SKM-1 treated with dmso at 0.1 percent for 144 hours (cell line): ENCODE measurements around the gene AFAP1L2.
"Not testable (repeated sequence)": the region's sequence is repeated elsewhere in the genome, so short reads cannot be mapped to it uniquely, and the experiment has no call there.

Experiments used
- DNase-seq: peaks from one replicate; lab custom pipeline; 2025; ENCODE audit not compliant: unreplicated experiment; lab: John Stamatoyannopoulos, UW

AFAP1L2 gene

GRCh38 chr10:114340816-114341215 lies 63.5 kb downstream of the AFAP1L2 start:
- DNase-seq, result no peak

GRCh38 chr10:114337510-114338462 lies 66.5 kb downstream of the AFAP1L2 start:
- DNase-seq, result no peak

- no peak for DNase-seq
Measured at GRCh38 chr10:114336823-114337509, 67.3 kb downstream of the AFAP1L2 start.

- DNase-seq, result no peak
Measured at GRCh38 chr10:114335614-114336013, 68.7 kb downstream of the AFAP1L2 start.

GRCh38 chr10:114334301-114334700 lies 70.0 kb downstream of the AFAP1L2 start:
- DNase-seq, result no peak

GRCh38 chr10:114333441-114333840 lies 70.9 kb downstream of the AFAP1L2 start:
- not testable (repeated sequence) for DNase-seq

- DNase-seq, result no peak
Measured at GRCh38 chr10:114332301-114333192, 71.8 kb downstream of the AFAP1L2 start.

- no peak for DNase-seq
Measured at GRCh38 chr10:114329634-114330365, 74.5 kb downstream of the AFAP1L2 start.

- no peak for DNase-seq
Measured at GRCh38 chr10:114328874-114329273, 75.4 kb downstream of the AFAP1L2 start.

- no peak for DNase-seq
Measured at GRCh38 chr10:114328441-114328812, 75.9 kb downstream of the AFAP1L2 start.

- no peak for DNase-seq
Measured at GRCh38 chr10:114327537-114328440, 76.5 kb downstream of the AFAP1L2 start.

GRCh38 chr10:114326795-114327194 lies 77.5 kb downstream of the AFAP1L2 start:
- no peak for DNase-seq

- DNase-seq, result no peak
Measured at GRCh38 chr10:114323023-114323422, 81.3 kb downstream of the AFAP1L2 start.

GRCh38 chr10:114322344-114322743 lies 82.0 kb downstream of the AFAP1L2 start:
- no peak for DNase-seq

GRCh38 chr10:114320249-114321116 lies 83.8 kb downstream of the AFAP1L2 start:
- DNase-seq, result no peak

- DNase-seq, result no peak
Measured at GRCh38 chr10:114319406-114320248, 84.7 kb downstream of the AFAP1L2 start.

- no peak for DNase-seq
Measured at GRCh38 chr10:114316744-114317143, 87.6 kb downstream of the AFAP1L2 start.
